ENCODE measurements around the gene SEMA3E. TPM values are rescaled to one million over a fixed set of nuclear protein-coding genes. Genes with fewer than 3 reads are reported as not detected.

The SEMA3E gene
- total RNA-seq, 1 experiment from 2014 or later: 2.5 TPM

- ChIA-PET POLR2A (no interaction called here), CTCF (no interaction called here)
- TF ChIP-seq MAX (CRISPR knock-in tag; IDR thresholded peaks at IDR 0.05): no peak
- no peak for TF ChIP-seq RELA (CRISPR knock-in tag; IDR thresholded peaks at IDR 0.05; ENCODE audit: borderline replicate concordance)
- no peak for TF ChIP-seq FOXJ3 (CRISPR knock-in tag; IDR thresholded peaks at IDR 0.05; ENCODE audit: borderline replicate concordance)
- Mint-ChIP-seq H3K36me3 (no peaks in the 10 kb centered on the region), H3K4me3 (no peak overlapping the region), H3K4me1 (no peaks in the 10 kb centered on the region), H3K27ac (no peak overlapping the region), H3K9me3 (no peaks in the 10 kb centered on the region), H3K27me3 (ENCODE audit: low read depth) (no peaks in the 10 kb centered on the region)
- ATAC-seq: no peak
- no peak for DNase-seq (ENCODE audit: low spot score)
Observed at GRCh38 chr7:83492802-83493201, 156.1 kb downstream of the SEMA3E start.

GRCh38 chr7:83487801-83488200 lies 161.1 kb downstream of the SEMA3E start:
- H3K27me3 Mint-ChIP-seq (ENCODE audit: low read depth): no peaks in the 10 kb centered on the region
- POLR2A ChIA-PET: no interaction called here
- TF ChIP-seq ZNF532 (CRISPR knock-in tag; IDR thresholded peaks at IDR 0.05; ENCODE audit: borderline replicate concordance) (no peak), HMGA2 (CRISPR knock-in tag; IDR thresholded peaks at IDR 0.05) (no peak), CREM (CRISPR knock-in tag; IDR thresholded peaks at IDR 0.05) (no peak), STAT6 (CRISPR knock-in tag; conservative IDR thresholded peaks at IDR 0.05; ENCODE audit: low read depth) (no peak), CTCF (IDR thresholded peaks at IDR 0.05) (no peak), ETV6 (CRISPR knock-in tag; IDR thresholded peaks at IDR 0.05) (no peak), EMX1 (CRISPR knock-in tag; IDR thresholded peaks at IDR 0.05) (no peak), MXD4 (CRISPR knock-in tag; IDR thresholded peaks at IDR 0.05; ENCODE audit: borderline replicate concordance) (no peak), E2F4 (CRISPR knock-in tag; IDR thresholded peaks at IDR 0.05; ENCODE audit: borderline replicate concordance, low read depth) (no peak), ATF6 (CRISPR knock-in tag; IDR thresholded peaks at IDR 0.05) (no peak), USF1 (CRISPR knock-in tag; IDR thresholded peaks at IDR 0.05) (no peak)
- CTCF ChIA-PET: interaction anchor here (1.7 to 3.3 kb wide), 2 partner anchors 12 to 27 kb away, joined by 4 to 18 read pairs; no protein-coding TSS in a partner anchor
- H3K4me1 Mint-ChIP-seq: no peaks in the 10 kb centered on the region
- no peak for ATAC-seq
- DNase-seq (ENCODE audit: low spot score): no peak
- no peak overlapping the region for H3K27ac Mint-ChIP-seq
- H3K4me3 Mint-ChIP-seq: no peak overlapping the region
- no peaks in the 10 kb centered on the region for H3K36me3 Mint-ChIP-seq
- H3K9me3 Mint-ChIP-seq: no peaks in the 10 kb centered on the region
